K562 (cell line): ENCODE data around the gene TRIM2. TPM values are rescaled to one million over a fixed set of nuclear protein-coding genes. Genes with fewer than 3 reads are reported as not detected.

Experiments used
- CBX2 ChIP-seq: fragments of 200-600 bp; sonication (generic); IDR thresholded peaks from one replicate; pipeline ENCODE4 v1.6.1; 2012; ENCODE audit warnings: mild to moderate bottlenecking, low read length, inconsistent platforms; ENCODE audit not compliant: insufficient read depth, poor library complexity, severe bottlenecking
- CBX3 ChIP-seq, 2 experiments: IDR thresholded peaks; 1 replicate in 1 of 2; 2 replicates in 1 of 2; pipeline ENCODE4 v1.6.1; 2012; ENCODE audit warnings: inconsistent platforms in 2 of 2, low read length in 2 of 2, borderline replicate concordance in 1 of 2, control low read depth in 1 of 2
- CHD1 ChIP-seq: fragments of 200-600 bp; sonication (generic); IDR thresholded peaks from one replicate; pipeline ENCODE4 v1.6.1; 2012; ENCODE audit warnings: mild to moderate bottlenecking, moderate library complexity, low read length, inconsistent platforms
- GTF2E2 ChIP-seq: fragments of 200-800 bp; sonication (Bioruptor generic); IDR thresholded peaks from 2 replicates; pipeline ENCODE4 v1.6.1; 2016; ENCODE audit warnings: missing genetic modification characterization, missing compliant biosample characterization
- HDAC1 ChIP-seq, 2 experiments: fragments of 450-650 bp; IDR thresholded peaks; 2 replicates each; pipeline ENCODE4 v1.6.1; 2016 to 2017; ENCODE audit warnings: inconsistent platforms in 1 of 2, mild to moderate bottlenecking in 1 of 2, moderate library complexity in 1 of 2
- HMGN3 ChIP-seq: IDR thresholded peaks from 2 replicates; pipeline ENCODE4 v1.6.1; 2011; ENCODE audit warnings: borderline replicate concordance, low read depth, mild to moderate bottlenecking, mixed read lengths, low read length; ENCODE audit not compliant: insufficient read length; ENCODE audit errors: extremely low read depth
- KDM5B ChIP-seq: fragments of 200-600 bp; sonication (generic); IDR thresholded peaks from 2 replicates; pipeline ENCODE4 v1.6.1; 2012; ENCODE audit warnings: low read depth, mild to moderate bottlenecking, moderate library complexity, low read length, control low read depth, inconsistent platforms; ENCODE audit not compliant: insufficient replicate concordance
- LARP7 ChIP-seq: fragments of 450-650 bp; IDR thresholded peaks from 2 replicates; pipeline ENCODE4 v1.6.1; 2016
- PHB2 ChIP-seq: fragments of 450-650 bp; IDR thresholded peaks from 2 replicates; pipeline ENCODE4 v1.6.1; 2017; ENCODE audit warnings: low read depth
- RCOR1 ChIP-seq, 2 experiments: IDR thresholded peaks; 2 replicates each; pipeline ENCODE4 v1.6.1; 2012; ENCODE audit warnings: low read depth in 2 of 2, low read length in 2 of 2, borderline replicate concordance in 1 of 2, improper control_type of control experiment in 1 of 2
- SMC3 ChIP-seq: conservative IDR thresholded peaks from 2 replicates; pipeline ENCODE4 v1.6.1; 2011; ENCODE audit warnings: low read depth, low read length, improper control_type of control experiment; ENCODE audit not compliant: insufficient read depth
- SRSF3 ChIP-seq: fragments of 200-400 bp; formaldehyde crosslinking; IDR thresholded peaks from 2 replicates; pipeline ENCODE4 v1.6.1; 2016; ENCODE audit warnings: mild to moderate bottlenecking, low read length, moderate library complexity; ENCODE audit not compliant: insufficient read depth
- ZFP30 ChIP-seq: fragments of 250-450 bp; sonication (Bioruptor Pico); IDR thresholded peaks from 2 replicates; pipeline ENCODE4 v1.8.0; 2022; ENCODE audit warnings: moderate library complexity, mild to moderate bottlenecking, inconsistent platforms, borderline replicate concordance
- ZNF274 ChIP-seq: IDR thresholded peaks from 2 replicates; pipeline ENCODE4 v1.6.1; 2011; ENCODE audit warnings: low read depth, mild to moderate bottlenecking, low read length, moderate library complexity, borderline replicate concordance
- polyA plus RNA-seq, 8 experiments: library from polyadenylated mRNA; depleted of rRNA in 4 of 8; stranded (reverse) in 5 of 8; unstranded in 3 of 8; fragments of >200 nt; fragmentation: Nextera tagmentation in 2 of 8; fragmentation: Illumina TruSeq in 1 of 8; extraction: Ambion mirVana in 2 of 8; extraction: Trizol in 1 of 8; gene quantifications; 2 replicates each; pipeline versions ENCODE4 v1.2.1 to v1.2.3, GENCODE V29; 2011 to 2014; ENCODE audit warnings: inconsistent platforms in 1 of 8, missing spikeins in 1 of 8
- total RNA-seq, 7 experiments: library from RNA; depleted of rRNA in 6 of 7; stranded (reverse); fragments of >200 nt in 6 of 7; fragmentation: Illumina TruSeq in 2 of 7; extraction: Trizol in 2 of 7; gene quantifications; 2 replicates each; pipeline versions ENCODE4 v1.2.1 to v1.2.3, GENCODE V29; 2011 to 2021; ENCODE audit warnings: low replicate concordance in 1 of 7
- TF ChIP-seq, protein P1 (sequence below): sonication (generic); formaldehyde crosslinking; IDR thresholded peaks from 2 replicates; pipeline ENCODE4 v1.8.1; 2022; ENCODE audit warnings: missing genetic modification reagents
- TF ChIP-seq, protein P2 (sequence below): sonication (generic); formaldehyde crosslinking; IDR thresholded peaks from 2 replicates; pipeline ENCODE4 v1.8.0; 2022; ENCODE audit warnings: mild to moderate bottlenecking, low read depth, missing genetic modification reagents
- TF ChIP-seq, protein P3 (sequence below), 3 experiments: IDR thresholded peaks in 2 of 3; conservative IDR thresholded peaks in 1 of 3; 2 replicates each; pipeline ENCODE4 v1.5.1; 2011 to 2012; ENCODE audit warnings: low read length in 3 of 3, mild to moderate bottlenecking in 3 of 3, control low read depth in 2 of 3, improper control_type of control experiment in 1 of 3, inconsistent platforms in 1 of 3, low read depth in 1 of 3, mixed read lengths in 1 of 3, moderate library complexity in 1 of 3; ENCODE audit not compliant: insufficient read depth in 2 of 3
- TF ChIP-seq, protein P4 (sequence below): IDR thresholded peaks from 2 replicates; pipeline ENCODE4 v1.6.1; 2016; ENCODE audit warnings: missing genetic modification characterization, missing compliant biosample characterization
- TF ChIP-seq, protein P5 (sequence below): fragments of 450-650 bp; formaldehyde crosslinking; IDR thresholded peaks from 2 replicates; pipeline ENCODE4 v1.4.0; 2022; ENCODE audit warnings: mild to moderate bottlenecking, moderate library complexity

Gene TRIM2
- total and polyA plus RNA-seq, 9 of the 15 experiments (the other 6 are each of a cell fraction or from before 2014, with no cell fraction given) = 0.01 to 0.41 (median 0.13) TPM; not detected in 1

DNA sequence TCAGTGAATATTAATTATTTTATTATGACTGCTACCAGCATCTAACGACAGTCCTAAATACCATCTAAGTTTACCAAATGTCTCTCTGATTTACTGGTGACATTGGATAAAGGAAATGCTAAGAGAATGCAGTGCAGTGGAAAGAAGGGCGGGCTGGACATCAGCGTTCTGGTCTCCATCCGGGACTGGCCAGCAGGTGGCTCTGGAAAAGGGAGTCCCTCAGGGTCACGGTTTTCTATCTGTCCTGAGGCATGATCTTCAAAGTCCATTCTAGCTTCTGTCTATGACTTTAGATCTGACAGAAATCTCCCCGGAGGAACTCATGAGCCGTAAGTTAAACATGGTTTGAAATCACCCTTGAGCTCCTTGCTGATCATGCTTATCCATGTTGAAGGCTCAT, 3.3 kb downstream of the TRIM2 start (continued):
- TF ChIP-seq HMGN3 (no peak), CBX2 (no peak), CBX3 (IDR thresholded peaks at IDR 0.05; ENCODE audit: borderline replicate concordance in 1 of 2, low read length in 2 of 2) (no peak), SMC3 (peak; percentile 44; the same call in 1 of the 2 replicates), KDM5B (no peak), SRSF3 (no peak), ZFP30 (CRISPR knock-in tag) (no peak), HDAC1 (IDR thresholded peaks at IDR 0.05) (no peak), PHB2 (no peak), RCOR1 (IDR thresholded peaks at IDR 0.05; ENCODE audit: borderline replicate concordance in 1 of 2, low read depth in 2 of 2, low read length in 2 of 2) (0 out of 4 replicates have a peak, but pooled peaks of 1 of the 2 experiments have one; percentile 18), GTF2E2 (tag) (no peak), LARP7 (no peak), CHD1 (no peak), ZNF274 (no peak)
- TF ChIP-seq, protein P1, sequence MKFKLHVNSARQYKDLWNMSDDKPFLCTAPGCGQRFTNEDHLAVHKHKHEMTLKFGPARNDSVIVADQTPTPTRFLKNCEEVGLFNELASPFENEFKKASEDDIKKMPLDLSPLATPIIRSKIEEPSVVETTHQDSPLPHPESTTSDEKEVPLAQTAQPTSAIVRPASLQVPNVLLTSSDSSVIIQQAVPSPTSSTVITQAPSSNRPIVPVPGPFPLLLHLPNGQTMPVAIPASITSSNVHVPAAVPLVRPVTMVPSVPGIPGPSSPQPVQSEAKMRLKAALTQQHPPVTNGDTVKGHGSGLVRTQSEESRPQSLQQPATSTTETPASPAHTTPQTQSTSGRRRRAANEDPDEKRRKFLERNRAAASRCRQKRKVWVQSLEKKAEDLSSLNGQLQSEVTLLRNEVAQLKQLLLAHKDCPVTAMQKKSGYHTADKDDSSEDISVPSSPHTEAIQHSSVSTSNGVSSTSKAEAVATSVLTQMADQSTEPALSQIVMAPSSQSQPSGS (CRISPR knock-in tag) = no peak
- TF ChIP-seq, protein P2, sequence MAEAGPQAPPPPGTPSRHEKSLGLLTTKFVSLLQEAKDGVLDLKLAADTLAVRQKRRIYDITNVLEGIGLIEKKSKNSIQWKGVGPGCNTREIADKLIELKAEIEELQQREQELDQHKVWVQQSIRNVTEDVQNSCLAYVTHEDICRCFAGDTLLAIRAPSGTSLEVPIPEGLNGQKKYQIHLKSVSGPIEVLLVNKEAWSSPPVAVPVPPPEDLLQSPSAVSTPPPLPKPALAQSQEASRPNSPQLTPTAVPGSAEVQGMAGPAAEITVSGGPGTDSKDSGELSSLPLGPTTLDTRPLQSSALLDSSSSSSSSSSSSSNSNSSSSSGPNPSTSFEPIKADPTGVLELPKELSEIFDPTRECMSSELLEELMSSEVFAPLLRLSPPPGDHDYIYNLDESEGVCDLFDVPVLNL = no peak
- TF ChIP-seq, protein P3, sequence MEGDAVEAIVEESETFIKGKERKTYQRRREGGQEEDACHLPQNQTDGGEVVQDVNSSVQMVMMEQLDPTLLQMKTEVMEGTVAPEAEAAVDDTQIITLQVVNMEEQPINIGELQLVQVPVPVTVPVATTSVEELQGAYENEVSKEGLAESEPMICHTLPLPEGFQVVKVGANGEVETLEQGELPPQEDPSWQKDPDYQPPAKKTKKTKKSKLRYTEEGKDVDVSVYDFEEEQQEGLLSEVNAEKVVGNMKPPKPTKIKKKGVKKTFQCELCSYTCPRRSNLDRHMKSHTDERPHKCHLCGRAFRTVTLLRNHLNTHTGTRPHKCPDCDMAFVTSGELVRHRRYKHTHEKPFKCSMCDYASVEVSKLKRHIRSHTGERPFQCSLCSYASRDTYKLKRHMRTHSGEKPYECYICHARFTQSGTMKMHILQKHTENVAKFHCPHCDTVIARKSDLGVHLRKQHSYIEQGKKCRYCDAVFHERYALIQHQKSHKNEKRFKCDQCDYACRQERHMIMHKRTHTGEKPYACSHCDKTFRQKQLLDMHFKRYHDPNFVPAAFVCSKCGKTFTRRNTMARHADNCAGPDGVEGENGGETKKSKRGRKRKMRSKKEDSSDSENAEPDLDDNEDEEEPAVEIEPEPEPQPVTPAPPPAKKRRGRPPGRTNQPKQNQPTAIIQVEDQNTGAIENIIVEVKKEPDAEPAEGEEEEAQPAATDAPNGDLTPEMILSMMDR (IDR thresholded peaks at IDR 0.05 in 2 of 3, conservative IDR thresholded peaks at IDR 0.05 in 1 of 3; ENCODE audit: insufficient read depth in 2 of 3, low read depth in 1 of 3, low read length in 3 of 3) = peak; percentile 55 to 70 (median 59)
- TF ChIP-seq, protein P4, sequence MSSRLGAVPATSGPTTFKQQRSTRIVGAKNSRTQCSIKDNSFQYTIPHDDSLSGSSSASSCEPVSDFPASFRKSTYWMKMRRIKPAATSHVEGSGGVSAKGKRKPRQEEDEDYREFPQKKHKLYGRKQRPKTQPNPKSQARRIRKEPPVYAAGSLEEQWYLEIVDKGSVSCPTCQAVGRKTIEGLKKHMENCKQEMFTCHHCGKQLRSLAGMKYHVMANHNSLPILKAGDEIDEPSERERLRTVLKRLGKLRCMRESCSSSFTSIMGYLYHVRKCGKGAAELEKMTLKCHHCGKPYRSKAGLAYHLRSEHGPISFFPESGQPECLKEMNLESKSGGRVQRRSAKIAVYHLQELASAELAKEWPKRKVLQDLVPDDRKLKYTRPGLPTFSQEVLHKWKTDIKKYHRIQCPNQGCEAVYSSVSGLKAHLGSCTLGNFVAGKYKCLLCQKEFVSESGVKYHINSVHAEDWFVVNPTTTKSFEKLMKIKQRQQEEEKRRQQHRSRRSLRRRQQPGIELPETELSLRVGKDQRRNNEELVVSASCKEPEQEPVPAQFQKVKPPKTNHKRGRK (tag) = no peak
- TF ChIP-seq, protein P5, sequence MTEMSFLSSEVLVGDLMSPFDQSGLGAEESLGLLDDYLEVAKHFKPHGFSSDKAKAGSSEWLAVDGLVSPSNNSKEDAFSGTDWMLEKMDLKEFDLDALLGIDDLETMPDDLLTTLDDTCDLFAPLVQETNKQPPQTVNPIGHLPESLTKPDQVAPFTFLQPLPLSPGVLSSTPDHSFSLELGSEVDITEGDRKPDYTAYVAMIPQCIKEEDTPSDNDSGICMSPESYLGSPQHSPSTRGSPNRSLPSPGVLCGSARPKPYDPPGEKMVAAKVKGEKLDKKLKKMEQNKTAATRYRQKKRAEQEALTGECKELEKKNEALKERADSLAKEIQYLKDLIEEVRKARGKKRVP (CRISPR knock-in tag) = no peak
